GM23338 (cell line): Measurements from ENCODE around the gene TOB2. TPM values are rescaled to one million over a fixed set of nuclear protein-coding genes. Genes with fewer than 3 reads are reported as not detected.

Experiments
- ATAC-seq: fragments of 200-7000 bp; cut with Tn5 transposase; 3 replicates; pipeline ENCODE4 v1.9.1; 2020
- DNase-seq: peaks from one replicate; pipeline ENCODE4 v3.0.0-alpha.2; 2015; ENCODE audit warnings: low spot score
- H2AFZ ChIP-seq: fragments of 200-600 bp; sonication (generic); 2 replicates; pipeline ENCODE4 v1.8.0; 2016; ENCODE audit warnings: antibody characterized with exemption, mild to moderate bottlenecking, moderate library complexity
- H3F3A ChIP-seq: fragments of 200-600 bp; sonication (generic); replicated peaks from 2 replicates; pipeline ENCODE4 v1.8.0; 2017; ENCODE audit warnings: antibody characterized with exemption, mixed run types, low read depth
- H3K27ac ChIP-seq: fragments of 200-600 bp; sonication (generic); 2 replicates; pipeline ENCODE4 v1.6.1; 2016; ENCODE audit warnings: low read depth
- H3K27me3 ChIP-seq: fragments of 200-600 bp; sonication (generic); 2 replicates; pipeline ENCODE4 v1.8.0; 2016; ENCODE audit warnings: mild to moderate bottlenecking, mixed run types, moderate library complexity; ENCODE audit not compliant: insufficient read depth
- H3K36me3 ChIP-seq: fragments of 200-600 bp; sonication (generic); 2 replicates; pipeline ENCODE4 v1.8.0; 2016; ENCODE audit warnings: mild to moderate bottlenecking; ENCODE audit not compliant: insufficient read depth
- H3K4me1 ChIP-seq: fragments of 200-600 bp; sonication (generic); 2 replicates; pipeline ENCODE4 v1.8.0; 2016; ENCODE audit warnings: mild to moderate bottlenecking, moderate library complexity; ENCODE audit not compliant: insufficient read depth
- H3K4me2 ChIP-seq: fragments of 200-600 bp; sonication (generic); 2 replicates; pipeline ENCODE4 v1.7.1; 2017; ENCODE audit warnings: mixed run types
- H3K4me3 ChIP-seq: fragments of 200-600 bp; sonication (generic); 2 replicates; pipeline ENCODE4 v1.6.1; 2016; ENCODE audit warnings: mixed run types
- H3K79me2 ChIP-seq: fragments of 200-600 bp; sonication (generic); replicated peaks from 2 replicates; pipeline ENCODE4 v1.8.0; 2017; ENCODE audit warnings: mild to moderate bottlenecking; ENCODE audit not compliant: insufficient read depth
- H3K9me2 ChIP-seq: fragments of 200-600 bp; sonication (generic); 2 replicates; pipeline ENCODE4 v1.8.0; 2017; ENCODE audit not compliant: insufficient read depth
- H4K20me1 ChIP-seq: fragments of 200-600 bp; sonication (generic); replicated peaks from 2 replicates; pipeline ENCODE4 v1.8.0; 2017; ENCODE audit warnings: mild to moderate bottlenecking; ENCODE audit not compliant: insufficient read depth
- H3K27ac Mint-ChIP-seq: 2 replicates; pipeline ENCODE4 v1.8.0; 2020; ENCODE audit warnings: inconsistent platforms, mild to moderate bottlenecking, moderate library complexity, mixed read lengths
- H3K27me3 Mint-ChIP-seq: 3 replicates; pipeline ENCODE4 v1.8.0; 2022; ENCODE audit warnings: low read depth, mild to moderate bottlenecking, moderate library complexity, mixed read lengths, inconsistent platforms; ENCODE audit not compliant: insufficient read depth, poor library complexity
- H3K36me3 Mint-ChIP-seq: 3 replicates; pipeline ENCODE4 v1.8.0; 2021; ENCODE audit warnings: low read depth, mild to moderate bottlenecking, inconsistent platforms, moderate library complexity, mixed read lengths
- H3K4me1 Mint-ChIP-seq: 3 replicates; pipeline ENCODE4 v1.8.0; 2020; ENCODE audit warnings: mild to moderate bottlenecking, inconsistent platforms, mixed read lengths
- H3K4me3 Mint-ChIP-seq: 3 replicates; pipeline ENCODE4 v1.8.0; 2021; ENCODE audit warnings: moderate library complexity, mild to moderate bottlenecking, inconsistent platforms, mixed read lengths
- H3K9me3 Mint-ChIP-seq: 3 replicates; pipeline ENCODE4 v1.8.0; 2020; ENCODE audit warnings: moderate library complexity, mild to moderate bottlenecking, inconsistent platforms, mixed read lengths
- CREB1 ChIP-seq: fragments of 250-450 bp; sonication (Bioruptor Pico); IDR thresholded peaks from 2 replicates; pipeline ENCODE4 v1.5.0; 2020; ENCODE audit warnings: low read depth, mild to moderate bottlenecking, moderate library complexity
- CTCF ChIP-seq, 2 experiments: fragments of 200-600 bp in 1 of 2; sonication (generic) in 1 of 2; conservative IDR thresholded peaks; 2 replicates each; pipeline versions ENCODE4 v1.5.1 to v1.6.1; 2016 to 2017; ENCODE audit warnings: antibody characterized with exemption in 2 of 2, low read depth in 2 of 2, mild to moderate bottlenecking in 2 of 2, moderate library complexity in 1 of 2
- ETS1 ChIP-seq: IDR thresholded peaks from 2 replicates; pipeline ENCODE4 v1.6.1; 2016; ENCODE audit warnings: antibody characterized with exemption
- EZH2 ChIP-seq: fragments of 200-600 bp; sonication (generic); IDR thresholded peaks from one replicate; pipeline ENCODE4 v1.8.0; 2017; ENCODE audit warnings: antibody characterized with exemption, mild to moderate bottlenecking, low read depth; ENCODE audit not compliant: unreplicated experiment
- EZH2phosphoT487 ChIP-seq: fragments of 200-600 bp; sonication (generic); IDR thresholded peaks from one replicate; pipeline ENCODE4 v1.8.1; 2018; ENCODE audit warnings: antibody characterized with exemption; ENCODE audit not compliant: unreplicated experiment
- JUNB ChIP-seq: IDR thresholded peaks from one replicate; pipeline ENCODE4 v1.6.1; 2016; ENCODE audit warnings: antibody characterized with exemption; ENCODE audit not compliant: unreplicated experiment
- NANOG ChIP-seq: IDR thresholded peaks from 2 replicates; pipeline ENCODE4 v1.6.1; 2016; ENCODE audit warnings: antibody characterized with exemption, borderline replicate concordance
- POLR2AphosphoS5 ChIP-seq: IDR thresholded peaks from 2 replicates; pipeline ENCODE4 v1.6.1; 2016; ENCODE audit warnings: antibody characterized with exemption, low read depth
- REST ChIP-seq: IDR thresholded peaks from one replicate; pipeline ENCODE4 v1.6.1; 2018; ENCODE audit warnings: antibody characterized with exemption; ENCODE audit not compliant: unreplicated experiment
- STAT1 ChIP-seq: IDR thresholded peaks from one replicate; pipeline ENCODE4 v1.6.1; 2016; ENCODE audit warnings: antibody characterized with exemption; ENCODE audit not compliant: unreplicated experiment
- ZNF114 ChIP-seq: fragments of 250-450 bp; sonication (Bioruptor Pico); IDR thresholded peaks from 2 replicates; pipeline ENCODE4 v1.5.0; 2020; ENCODE audit warnings: mild to moderate bottlenecking, moderate library complexity
- ZNF331 ChIP-seq: fragments of 250-450 bp; sonication (Bioruptor Pico); IDR thresholded peaks from 2 replicates; pipeline ENCODE4 v1.5.0; 2020; ENCODE audit warnings: low read depth, mild to moderate bottlenecking, moderate library complexity
- ZNF462 ChIP-seq: fragments of 250-450 bp; sonication (Bioruptor Pico); IDR thresholded peaks from 2 replicates; pipeline ENCODE4 v1.5.0; 2020; ENCODE audit warnings: mild to moderate bottlenecking, moderate library complexity
- polyA plus RNA-seq: library from polyadenylated mRNA; unstranded; fragments of >200 nt; fragmentation: Nextera tagmentation; extraction: Ambion mirVana; gene quantifications from 2 replicates; pipeline ENCODE4 v1.2.1, GENCODE V29; 2016
- total RNA-seq: library from RNA; depleted of rRNA; stranded (reverse); fragments of >200 nt; shearing (Covaris generic); gene quantifications from 2 replicates; pipeline ENCODE4 v1.2.3, GENCODE V29; 2014

TOB2 gene
- total and polyA plus RNA-seq, 2 experiments from 2014 or later, result 27.3 to 47.2 TPM

GRCh38 chr22:41481925-41482318 is 35.3 kb upstream of the TOB2 start:
- TF ChIP-seq JUNB (no peak), ZNF331 (no peak), CREB1 (CRISPR knock-in tag) (no peak), NANOG (no peak), CTCF (conservative IDR thresholded peaks at IDR 0.05; ENCODE audit: low read depth in 2 of 2) (no peak), EZH2 (no peak), STAT1 (no peak), ZNF462 (no peak), REST (no peak), ETS1 (no peak), ZNF114 (no peak), POLR2AphosphoS5 (no peak), EZH2phosphoT487 (no peak)
- peak overlapping the region; percentile 39 for H3K4me3 ChIP-seq
- peaks cover 25% of the 10 kb centered on the region for H3F3A ChIP-seq
- no peaks in the 10 kb centered on the region for H3K27me3 ChIP-seq
- peaks cover 53% of the 10 kb centered on the region for H3K4me1 Mint-ChIP-seq
- H3K27ac Mint-ChIP-seq, result peak overlapping the region; percentile 61
- H3K4me2 ChIP-seq, result peak overlapping the region; percentile 67
- peaks cover 45% of the 10 kb centered on the region for H3K4me1 ChIP-seq
- H3K27ac ChIP-seq, result peak overlapping the region; percentile 88
- H3K4me3 Mint-ChIP-seq, result peak overlapping the region; percentile 34
- no peak overlapping the region for H2AFZ ChIP-seq
- H3K36me3 Mint-ChIP-seq, result no peaks in the 10 kb centered on the region; the same call in 2 of the 3 replicates
- peak; percentile 84 for ATAC-seq
- H3K27me3 Mint-ChIP-seq, result peaks cover 11% of the 10 kb centered on the region
- no peaks in the 10 kb centered on the region for H3K9me3 Mint-ChIP-seq
- peaks cover 97% of the 10 kb centered on the region for H3K79me2 ChIP-seq
- peak; percentile 63 for DNase-seq
- H3K36me3 ChIP-seq, result no peaks in the 10 kb centered on the region
- no peaks in the 10 kb centered on the region for H3K9me2 ChIP-seq
- peaks cover 38% of the 10 kb centered on the region for H4K20me1 ChIP-seq
